Naive thymus-derived CD8-positive, alpha-beta T cell (primary cell): ENCODE data around the gene TM4SF18. TPM values are rescaled to one million over a fixed set of nuclear protein-coding genes. Genes with fewer than 3 reads are reported as not detected.

ENCODE experiments used
- ATAC-seq, 2 donors: fragments of 150-1000 bp; cut with Tn5 transposase in 1 of 2; sonication (Bioruptor Pico), chemical (Tn5 transposase) in 1 of 2; 1 replicate in 1 of 2; 2 replicates in 1 of 2; pipeline ENCODE4 v1.10.0; 2021; ENCODE audit warnings: mild to moderate bottlenecking in 2 of 2, moderate library complexity in 2 of 2
- POLR2A ChIA-PET: fragments of 350-600 bp; sonication (Branson Sonifier 250); formaldehyde crosslinking; loops from one replicate; lab custom pipeline; 2021; ENCODE audit warnings: antibody characterized with exemption; lab: Charles Lee
- DNase-seq, 10 donors: peaks; one replicate each; pipeline versions ENCODE4 v3.0.0 to v3.0.0-alpha.2; 2020 to 2022
- H3K27ac Mint-ChIP-seq, 10 donors: one replicate each; pipeline ENCODE4 v1.8.0; 2020 to 2022; ENCODE audit warnings: mild to moderate bottlenecking in 10 of 10, mixed read lengths in 10 of 10, moderate library complexity in 4 of 10, inconsistent platforms in 1 of 10
- H3K27me3 Mint-ChIP-seq, 5 donors: one replicate each; pipeline ENCODE4 v1.8.0; 2021 to 2022; ENCODE audit warnings: mixed read lengths in 5 of 5
- H3K36me3 Mint-ChIP-seq, 3 donors: one replicate each; pipeline ENCODE4 v1.8.0; 2020 to 2022; ENCODE audit warnings: mixed read lengths in 3 of 3, mild to moderate bottlenecking in 2 of 3, inconsistent platforms in 1 of 3
- H3K4me1 Mint-ChIP-seq, 4 donors: one replicate each; pipeline ENCODE4 v1.8.0; 2021 to 2022; ENCODE audit warnings: mixed read lengths in 4 of 4
- H3K4me3 Mint-ChIP-seq, 10 donors: one replicate each; pipeline ENCODE4 v1.8.0; 2020 to 2022; ENCODE audit warnings: mild to moderate bottlenecking in 10 of 10, mixed read lengths in 10 of 10, moderate library complexity in 6 of 10, inconsistent platforms in 1 of 10
- H3K9me3 Mint-ChIP-seq, 9 donors: one replicate each; pipeline ENCODE4 v1.8.0; 2020 to 2022; ENCODE audit warnings: mixed read lengths in 9 of 9, mild to moderate bottlenecking in 3 of 9, inconsistent platforms in 1 of 9, moderate library complexity in 1 of 9
- polyA plus RNA-seq, 3 donors: library from polyadenylated mRNA; unstranded; fragments of 300-500 nt; fragmentation: Illumina TruSeq; gene quantifications; one replicate each; pipeline ENCODE4 v1.2.3, GENCODE V29; 2021
- total RNA-seq, 8 experiments: library from RNA in 2 of 8; stranded (reverse) in 2 of 8; gene quantifications; one replicate each; pipeline ENCODE4 v1.2.3 and lab custom pipeline; 2021 to 2026

The TM4SF18 gene
- total and polyA plus RNA-seq, 5 experiments from 2014 or later: not detected

DNA sequence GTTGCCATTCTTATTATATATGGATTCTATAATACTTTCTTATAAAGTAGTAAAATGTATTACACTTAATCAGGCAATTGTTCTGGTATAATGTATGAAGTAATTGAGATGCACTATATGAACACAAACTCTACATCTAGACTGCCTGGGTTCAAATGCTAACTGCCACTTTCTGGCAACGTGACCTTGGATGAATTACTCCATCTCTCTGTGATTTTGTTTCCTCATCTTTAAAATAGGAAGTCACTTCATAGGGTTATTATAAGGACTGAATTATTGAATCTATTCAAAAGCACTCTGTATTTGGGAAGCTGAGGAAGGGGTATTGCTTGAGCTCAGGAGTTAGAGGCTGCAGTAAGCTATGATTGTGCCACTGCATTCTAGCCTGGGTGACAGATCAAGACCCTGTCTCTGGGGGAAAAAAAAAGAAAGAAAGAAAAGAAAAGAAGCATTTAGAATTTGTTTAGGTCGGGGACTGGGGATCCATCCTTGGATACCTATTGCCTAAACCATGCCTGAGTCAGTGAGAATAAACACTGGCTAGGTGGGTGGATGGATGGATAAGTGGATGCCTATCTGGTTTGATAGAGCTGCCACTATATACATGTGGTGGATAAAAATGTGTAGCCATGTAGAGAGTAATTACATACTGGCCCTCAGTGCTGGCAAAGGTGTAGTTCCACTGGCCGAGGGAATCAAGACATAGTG lies 41.5 kb upstream of the TM4SF18 start:
- Mint-ChIP-seq H3K9me3 (peaks cover 0 to 5% (median 0%) of the 10 kb centered on the region in 9 donors), H3K36me3 (peaks cover 0 to 2% (median 0%) of the 10 kb centered on the region in 3 donors), H3K4me1 (peaks cover 0 to 2% (median 0%) of the 10 kb centered on the region in 4 donors), H3K4me3 (no peak overlapping the region), H3K27me3 (peaks cover 8 to 23% (median 10%) of the 10 kb centered on the region in 5 donors), H3K27ac (no peak overlapping the region)
- DNase-seq (no peak), ATAC-seq (no peak)
- POLR2A ChIA-PET: no interaction called here

DNA sequence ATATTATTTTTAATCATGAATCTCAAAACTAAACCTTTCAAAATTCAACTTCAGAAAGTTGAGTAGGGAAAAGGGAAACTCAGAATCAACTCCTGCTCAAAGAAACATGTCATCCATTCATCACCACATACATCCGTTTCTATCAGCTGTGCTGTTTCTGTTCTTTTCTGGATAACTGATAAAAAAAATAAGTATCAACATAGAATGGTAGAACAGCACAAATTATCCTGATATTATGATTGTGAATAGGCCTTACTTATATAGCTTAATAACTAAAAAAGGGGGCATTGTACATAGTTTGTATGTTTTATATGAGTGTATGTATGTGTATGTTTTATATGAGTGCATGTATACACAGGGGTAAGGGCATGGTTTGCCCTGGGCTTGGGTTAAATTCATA lies 41.0 kb upstream of the TM4SF18 start:
- Mint-ChIP-seq H3K36me3 (peaks cover 0 to 2% (median 0%) of the 10 kb centered on the region in 3 donors), H3K4me1 (peaks cover 0 to 2% (median 0%) of the 10 kb centered on the region in 4 donors), H3K9me3 (peaks cover 0 to 5% (median 0%) of the 10 kb centered on the region in 9 donors), H3K27me3 (peaks cover 8 to 23% (median 10%) of the 10 kb centered on the region in 5 donors), H3K27ac (no peak overlapping the region), H3K4me3 (no peak overlapping the region)
- DNase-seq (no peak), ATAC-seq (no peak)
- POLR2A ChIA-PET: no interaction called here

DNA sequence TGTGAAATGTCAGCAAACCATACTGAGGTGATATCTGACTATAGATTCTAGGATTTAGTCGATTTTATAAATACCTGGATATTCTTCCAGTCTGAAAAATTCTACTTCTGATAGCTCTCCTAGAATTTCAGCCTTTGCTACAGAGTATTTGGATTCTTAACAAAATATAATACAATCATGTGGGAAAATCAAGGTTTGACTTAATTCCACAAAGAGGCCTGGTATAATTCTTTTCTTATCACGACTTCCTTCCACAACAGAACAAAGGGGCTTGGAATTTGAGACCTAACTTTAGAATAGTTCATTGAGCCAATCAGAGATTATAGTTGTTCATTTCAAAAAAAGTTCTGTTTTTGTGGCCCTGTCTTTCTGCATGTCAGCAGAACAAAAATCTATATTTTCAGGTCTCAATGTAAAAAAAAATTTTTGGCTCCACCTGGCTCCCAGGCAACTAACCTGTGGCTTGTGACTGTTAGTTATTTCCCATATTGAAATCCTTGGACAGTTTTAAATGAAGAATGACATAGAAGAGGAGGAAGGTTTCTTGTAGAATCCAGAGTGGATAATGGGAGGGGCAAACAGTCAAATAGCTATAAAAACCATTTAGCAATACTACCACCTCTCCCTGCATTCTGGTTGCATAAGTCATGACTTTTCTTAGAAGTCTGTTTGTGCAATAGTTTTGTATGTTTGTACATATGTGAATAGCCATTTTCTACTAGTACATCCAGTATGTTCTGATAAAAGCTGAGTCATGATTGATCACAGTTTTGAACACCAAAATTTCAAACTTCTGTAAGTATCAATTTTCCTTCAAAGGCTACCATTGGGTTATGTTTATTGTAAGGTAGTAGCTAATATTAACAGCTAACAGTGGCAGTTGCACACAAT lies 40.0 kb upstream of the TM4SF18 start:
- H3K4me3 Mint-ChIP-seq: no peak overlapping the region
- H3K36me3 Mint-ChIP-seq: no peaks in the 10 kb centered on the region
- no peak for DNase-seq
- H3K27ac Mint-ChIP-seq: no peak overlapping the region
- H3K4me1 Mint-ChIP-seq: peaks cover 0 to 2% (median 0%) of the 10 kb centered on the region in 4 donors
- peaks cover 7 to 22% (median 12%) of the 10 kb centered on the region in 5 donors for H3K27me3 Mint-ChIP-seq
- peaks cover 0 to 5% (median 0%) of the 10 kb centered on the region in 9 donors for H3K9me3 Mint-ChIP-seq
- ATAC-seq: no peak
- POLR2A ChIA-PET: no interaction called here

DNA sequence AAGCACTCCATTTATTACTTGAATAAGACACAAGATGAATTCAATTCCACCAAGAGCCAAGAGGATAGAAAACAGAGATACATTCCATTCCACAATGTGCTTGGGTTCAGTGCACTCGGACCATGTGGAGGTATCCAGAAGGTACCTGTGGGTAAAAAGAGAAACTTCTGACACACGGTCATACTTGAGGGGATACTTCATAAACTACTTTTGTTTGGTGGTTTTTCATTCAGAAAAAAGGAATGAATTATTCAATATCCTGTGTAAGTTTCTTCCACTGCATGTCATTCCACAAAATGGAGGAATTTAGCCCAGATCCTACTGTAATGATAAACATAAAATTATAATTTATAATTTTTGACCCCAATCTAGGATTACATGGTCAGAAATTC lies 38.3 kb upstream of the TM4SF18 start:
- no peaks in the 10 kb centered on the region for H3K9me3 Mint-ChIP-seq
- H3K4me1 Mint-ChIP-seq: peaks cover 0 to 1% (median 0%) of the 10 kb centered on the region in 4 donors
- DNase-seq (no peak), ATAC-seq (no peak)
- POLR2A ChIA-PET: no interaction called here
- no peak overlapping the region for H3K27ac Mint-ChIP-seq
- H3K4me3 Mint-ChIP-seq: no peak overlapping the region
- peaks cover 5 to 10% (median 6%) of the 10 kb centered on the region in 5 donors for H3K27me3 Mint-ChIP-seq
- no peaks in the 10 kb centered on the region for H3K36me3 Mint-ChIP-seq

DNA sequence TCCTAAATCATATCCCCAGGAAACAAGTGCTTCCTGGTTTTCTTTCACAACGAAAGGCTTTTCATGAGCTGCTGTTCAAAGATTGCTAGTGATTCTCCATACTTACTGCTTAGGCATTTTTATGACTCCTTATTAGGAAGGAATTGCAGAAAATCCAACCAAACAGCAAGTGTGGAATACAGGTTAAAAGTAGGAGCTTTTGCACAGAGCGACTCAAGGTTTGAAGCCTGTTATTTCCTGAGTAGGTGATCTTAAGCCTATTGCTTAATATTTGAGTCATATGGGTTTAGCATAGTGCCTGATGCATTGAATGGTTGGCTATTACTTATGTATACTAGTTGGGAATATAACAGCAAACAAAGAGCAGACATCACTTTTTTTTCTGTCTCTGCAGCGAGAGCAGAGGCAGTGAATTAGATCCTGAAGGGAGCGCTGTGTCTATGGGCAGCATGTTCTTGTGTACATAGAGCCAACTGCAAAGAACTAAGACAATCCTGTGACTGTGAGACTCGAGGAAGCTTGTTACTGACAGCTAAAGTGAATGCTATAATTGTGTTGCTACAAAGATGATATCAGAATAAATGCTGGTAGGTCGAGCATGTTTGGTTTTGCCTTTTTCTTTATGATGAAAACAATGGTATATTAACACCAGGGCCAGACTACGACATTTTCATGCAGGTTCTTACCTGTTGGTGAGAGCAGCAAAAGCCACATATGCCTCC lies 37.7 kb upstream of the TM4SF18 start:
- H3K4me1 Mint-ChIP-seq: no peaks in the 10 kb centered on the region
- no peaks in the 10 kb centered on the region for H3K9me3 Mint-ChIP-seq
- H3K27me3 Mint-ChIP-seq: peaks cover 4 to 9% (median 5%) of the 10 kb centered on the region in 5 donors
- H3K36me3 Mint-ChIP-seq: no peaks in the 10 kb centered on the region
- ATAC-seq: no peak
- no peak overlapping the region for H3K4me3 Mint-ChIP-seq
- POLR2A ChIA-PET: no interaction called here
- no peak overlapping the region for H3K27ac Mint-ChIP-seq
- DNase-seq: no peak

DNA sequence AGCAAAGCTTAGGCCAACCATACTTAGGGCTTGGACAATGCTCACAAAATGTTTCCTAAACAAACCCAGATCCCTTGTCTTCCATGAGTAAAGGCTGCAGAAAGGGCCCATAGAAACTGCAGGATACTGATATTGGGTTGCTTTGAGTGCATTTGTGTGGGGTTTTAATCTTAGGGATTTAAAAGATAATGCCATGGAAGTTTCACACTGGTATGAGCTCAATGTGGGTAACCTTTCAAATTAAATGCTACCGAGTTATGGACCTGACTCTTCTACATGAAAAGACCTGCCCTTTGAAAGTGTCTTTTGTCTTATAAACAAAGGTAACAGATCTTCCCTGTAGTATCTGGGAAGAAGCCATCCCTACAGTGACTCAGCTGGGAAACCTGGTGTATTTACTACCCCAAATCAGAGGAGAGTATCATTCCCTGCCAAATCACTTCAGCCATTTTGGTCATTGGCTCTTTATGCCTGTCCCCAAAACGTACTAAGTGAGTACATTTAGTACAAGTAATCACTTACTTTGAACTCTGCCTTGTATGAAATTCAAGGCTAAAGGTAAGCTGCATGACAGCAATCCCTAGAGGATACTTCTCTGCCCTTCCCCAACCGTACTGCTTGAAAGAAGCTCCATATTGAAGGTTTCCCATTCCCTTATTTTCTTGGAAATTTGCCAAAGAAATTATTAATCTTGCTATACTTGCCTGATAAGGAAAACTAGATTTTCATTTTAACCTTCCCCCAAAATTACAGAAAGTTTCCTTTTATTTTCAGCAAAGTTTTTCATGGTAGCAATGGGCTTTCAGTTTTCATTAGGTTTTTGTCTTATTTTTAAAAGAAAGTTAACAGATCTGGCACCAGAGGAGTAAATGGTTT lies 36.8 kb upstream of the TM4SF18 start:
- Mint-ChIP-seq H3K4me1 (no peaks in the 10 kb centered on the region), H3K27ac (no peak overlapping the region), H3K4me3 (no peak overlapping the region), H3K27me3 (peaks cover 4 to 11% (median 5%) of the 10 kb centered on the region in 5 donors), H3K9me3 (no peaks in the 10 kb centered on the region), H3K36me3 (no peaks in the 10 kb centered on the region)
- DNase-seq (no peak), ATAC-seq (no peak)
- POLR2A ChIA-PET: no interaction called here

DNA sequence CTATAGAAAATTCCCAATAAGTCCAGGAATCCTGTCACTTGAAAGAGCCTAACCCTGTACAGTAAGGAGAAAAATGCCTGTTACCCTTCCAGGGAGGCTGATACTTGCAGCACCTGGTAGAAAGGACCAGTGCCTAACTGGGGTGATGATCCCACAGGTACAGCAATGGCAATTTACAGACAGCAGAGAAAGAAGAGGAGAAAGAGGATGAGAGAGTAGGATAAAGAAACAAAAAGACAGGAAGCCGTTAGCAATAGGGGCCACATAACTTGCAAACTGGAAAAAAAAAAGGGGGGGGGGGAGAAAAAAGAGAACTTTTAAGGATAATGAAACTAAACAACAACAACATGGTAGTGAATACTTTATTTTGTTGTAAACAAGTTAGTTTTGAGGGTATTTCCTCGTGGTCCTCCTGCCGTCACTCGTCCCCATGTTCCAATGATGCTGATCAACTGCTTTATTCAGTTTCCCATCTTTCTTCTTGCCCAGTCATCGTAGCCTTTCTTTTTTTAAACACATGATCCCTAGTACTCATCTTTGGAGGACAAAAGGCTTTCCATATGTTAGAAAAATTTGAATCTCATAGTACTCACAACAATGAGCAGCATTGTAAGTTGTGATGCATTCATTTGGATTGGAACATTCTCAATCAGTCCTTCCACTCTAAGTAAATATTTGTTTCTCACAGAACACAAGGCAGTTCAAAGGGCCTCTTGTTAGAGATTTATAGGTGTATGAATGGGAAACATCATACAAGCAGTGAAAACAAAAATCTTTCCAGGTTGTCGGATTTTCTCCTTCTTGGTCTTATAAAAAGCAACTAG lies 35.5 kb upstream of the TM4SF18 start:
- Mint-ChIP-seq H3K27me3 (peaks cover 3 to 12% (median 5%) of the 10 kb centered on the region in 5 donors), H3K9me3 (no peaks in the 10 kb centered on the region), H3K27ac (no peak overlapping the region), H3K4me3 (no peak overlapping the region), H3K4me1 (no peaks in the 10 kb centered on the region), H3K36me3 (no peaks in the 10 kb centered on the region)
- no peak for ATAC-seq
- POLR2A ChIA-PET: no interaction called here
- no peak for DNase-seq

DNA sequence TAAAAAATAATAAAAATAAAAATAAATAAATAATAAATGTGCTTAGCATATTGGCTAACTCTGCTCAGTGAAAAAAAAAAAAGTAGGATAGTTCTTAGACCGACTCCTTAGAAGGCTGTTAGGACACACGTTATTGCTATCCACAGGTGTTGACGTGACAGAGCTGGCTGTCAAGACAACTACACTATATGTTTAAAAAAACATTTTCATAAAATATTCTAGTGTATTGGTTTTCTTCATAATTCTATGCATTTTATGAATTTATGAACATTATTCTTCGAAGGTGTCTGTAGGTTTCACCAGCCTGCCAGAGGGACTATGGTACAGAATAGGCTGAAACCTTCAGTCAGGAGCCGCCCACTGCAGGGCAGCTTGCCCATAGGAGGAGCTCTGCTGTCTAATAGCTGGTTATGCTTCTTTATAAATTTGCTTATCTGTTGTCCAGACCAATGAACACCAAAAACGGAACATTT lies 34.8 kb upstream of the TM4SF18 start:
- ATAC-seq (no peak), DNase-seq (no peak)
- H3K27me3 Mint-ChIP-seq: peaks cover 4 to 12% (median 6%) of the 10 kb centered on the region in 5 donors
- H3K4me1 Mint-ChIP-seq: no peaks in the 10 kb centered on the region
- H3K4me3 Mint-ChIP-seq: no peak overlapping the region
- no peaks in the 10 kb centered on the region for H3K36me3 Mint-ChIP-seq
- POLR2A ChIA-PET: no interaction called here
- H3K9me3 Mint-ChIP-seq: no peaks in the 10 kb centered on the region
- H3K27ac Mint-ChIP-seq: no peak overlapping the region

DNA sequence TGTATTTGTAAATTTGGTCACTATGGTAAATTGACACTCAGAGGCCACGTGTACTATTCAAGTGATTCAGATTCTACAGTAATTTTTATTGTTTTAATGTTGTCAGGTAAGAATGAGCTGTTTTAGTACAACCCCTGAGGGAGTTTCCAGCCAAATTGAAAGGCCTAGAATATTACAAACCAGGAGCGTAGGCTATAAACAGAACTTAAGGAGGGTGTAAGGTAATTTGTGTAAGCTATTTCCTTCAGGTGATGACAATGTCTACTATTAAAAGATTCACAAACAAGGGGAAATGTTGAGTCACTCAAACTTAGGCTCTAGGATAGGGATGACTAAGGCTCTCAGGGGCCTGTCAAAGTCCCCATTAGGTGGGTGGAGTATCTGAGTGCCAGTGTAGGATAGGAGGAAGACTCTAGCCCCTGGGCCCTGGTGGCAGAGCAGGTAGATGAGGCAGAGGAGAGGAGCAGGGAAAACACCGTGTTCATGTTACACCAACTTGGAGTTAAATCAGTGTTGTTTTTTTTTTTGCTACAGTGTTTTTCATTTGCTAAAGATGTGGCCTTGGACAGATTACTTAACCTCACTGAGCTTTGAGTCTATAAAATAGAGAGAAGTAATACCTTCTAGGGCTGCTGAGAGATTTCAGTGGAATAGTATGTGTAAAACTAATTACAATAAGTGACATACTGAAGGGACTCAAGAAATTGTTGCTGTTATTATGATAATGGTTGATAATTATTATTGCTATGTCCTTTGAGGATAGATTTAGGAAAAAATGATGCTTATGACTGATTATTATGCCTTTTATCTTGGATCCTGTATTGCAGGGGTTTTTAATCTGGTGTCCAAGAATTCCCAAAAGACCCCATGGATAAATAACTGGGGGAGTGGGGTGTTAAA lies 33.8 kb upstream of the TM4SF18 start:
- Mint-ChIP-seq H3K27ac (no peak overlapping the region), H3K27me3 (peaks cover 1 to 8% (median 8%) of the 10 kb centered on the region in 5 donors), H3K9me3 (no peaks in the 10 kb centered on the region), H3K4me1 (no peaks in the 10 kb centered on the region), H3K36me3 (no peaks in the 10 kb centered on the region), H3K4me3 (no peak overlapping the region)
- POLR2A ChIA-PET: no interaction called here
- no peak for DNase-seq
- ATAC-seq: no peak

DNA sequence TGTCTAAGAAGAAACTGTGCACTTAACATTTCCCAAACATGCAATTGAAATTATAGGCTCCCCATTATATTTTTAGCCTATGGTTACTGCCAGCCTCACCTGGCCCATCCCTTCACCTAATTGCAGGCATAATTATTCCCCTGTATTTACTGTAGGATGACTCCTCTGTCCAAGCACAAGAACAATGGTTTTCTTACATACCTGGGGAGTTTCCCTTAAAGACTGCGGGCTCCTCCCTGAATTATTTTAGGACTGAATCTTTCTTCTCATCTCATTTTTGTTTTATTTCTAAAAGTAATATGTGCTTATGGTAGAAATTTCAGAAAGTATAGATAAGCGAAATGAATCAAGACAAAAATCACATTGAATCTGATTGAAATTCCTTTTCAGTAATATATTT lies 32.6 kb upstream of the TM4SF18 start:
- Mint-ChIP-seq H3K4me3 (no peak overlapping the region), H3K27me3 (peaks cover 4 to 19% (median 13%) of the 10 kb centered on the region in 5 donors), H3K4me1 (no peaks in the 10 kb centered on the region), H3K9me3 (no peaks in the 10 kb centered on the region), H3K36me3 (no peaks in the 10 kb centered on the region), H3K27ac (no peak overlapping the region)
- ATAC-seq (no peak), DNase-seq (no peak)
- POLR2A ChIA-PET: no interaction called here
